Measurements from ENCODE around the gene UNC13B. TPM values are rescaled to one million over a fixed set of nuclear protein-coding genes. Genes with fewer than 3 reads are reported as not detected.

UNC13B gene
- total and polyA plus RNA-seq, 2 experiments from 2014 or later, result 7.1 to 24.3 TPM

Other genes with a start within 250 kb of the UNC13B start
- gene PHF24, start 203.7 kb upstream of the UNC13B start, total RNA-seq, result 0.08 and 0.67 TPM in 2 replicates
- 0.06 and 0.11 TPM in 2 replicates for gene PHF24, start 203.7 kb upstream of the UNC13B start, polyA plus RNA-seq
- 7.6 and 8.2 TPM in 2 replicates for gene DNAJB5, start 172.3 kb upstream of the UNC13B start, total RNA-seq
- gene DNAJB5, start 172.3 kb upstream of the UNC13B start, polyA plus RNA-seq, result 6.0 and 7.0 TPM in 2 replicates
- 234 and 250 TPM in 2 replicates for gene VCP, start 89.4 kb upstream of the UNC13B start, total RNA-seq
- gene VCP, start 89.4 kb upstream of the UNC13B start, polyA plus RNA-seq, result 259 and 284 TPM in 2 replicates
- 13.4 and 38.2 TPM in 2 replicates for gene FANCG, start 82.1 kb upstream of the UNC13B start, total RNA-seq
- 15.3 and 15.8 TPM in 2 replicates for gene FANCG, start 82.1 kb upstream of the UNC13B start, polyA plus RNA-seq
- 22.1 and 22.5 TPM in 2 replicates for gene PIGO, start 65.4 kb upstream of the UNC13B start, total RNA-seq
- gene PIGO, start 65.4 kb upstream of the UNC13B start, polyA plus RNA-seq, result 39.1 and 41.4 TPM in 2 replicates
- 84.0 and 98.0 TPM in 2 replicates for gene STOML2, start 58.9 kb upstream of the UNC13B start, total RNA-seq
- 120 TPM in 2 replicates for gene STOML2, start 58.9 kb upstream of the UNC13B start, polyA plus RNA-seq
- 17.4 and 18.3 TPM in 2 replicates for gene ATOSB, start 46.1 kb upstream of the UNC13B start, total RNA-seq
- gene ATOSB, start 46.1 kb upstream of the UNC13B start, polyA plus RNA-seq, result 16.1 and 18.7 TPM in 2 replicates